ENCODE results near the gene AAMDC.

Gene AAMDC

GRCh38 chr11:77820565-77821348 lies at the start of gene AAMDC, which contains the start of gene RSF1:
Gene AAMDC, plus strand, starts transcription at chr11:77821144. Its CDS starts 21,353 bp downstream, at chr11:77842497.
Gene RSF1, minus strand, starts transcription at chr11:77820722. Its CDS starts 8 bp downstream, at chr11:77820714.
- peak; percentile 99 for DNase-seq

- DNase-seq, result no peak
These were observed 45.0 kb upstream of the AAMDC start for GRCh38 chr11:77775936-77776335.

GRCh38 chr11:77776455-77776854 lies 44.5 kb upstream of the AAMDC start:
- DNase-seq, result no peak

DNA sequence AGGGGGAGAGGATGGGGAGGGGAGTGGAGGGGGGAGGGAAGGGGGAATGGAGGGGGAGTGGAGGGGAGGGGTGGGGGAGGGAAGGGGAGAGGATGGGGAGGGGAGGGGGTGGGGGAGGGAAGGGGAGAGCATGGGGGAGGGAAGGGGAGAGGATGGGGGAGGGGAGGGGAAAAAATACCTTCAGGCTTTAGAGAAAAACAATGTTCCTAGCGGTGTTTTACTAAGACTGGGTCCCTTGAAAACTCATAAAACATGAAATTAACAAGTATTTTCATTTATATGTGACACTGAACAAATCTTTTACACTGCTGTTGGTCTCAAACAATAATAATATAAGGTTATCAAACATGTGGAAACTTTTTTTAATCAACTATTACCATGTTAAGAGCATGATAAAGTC lies 42.8 kb upstream of the AAMDC start:
- DNase-seq, result no peak

DNA sequence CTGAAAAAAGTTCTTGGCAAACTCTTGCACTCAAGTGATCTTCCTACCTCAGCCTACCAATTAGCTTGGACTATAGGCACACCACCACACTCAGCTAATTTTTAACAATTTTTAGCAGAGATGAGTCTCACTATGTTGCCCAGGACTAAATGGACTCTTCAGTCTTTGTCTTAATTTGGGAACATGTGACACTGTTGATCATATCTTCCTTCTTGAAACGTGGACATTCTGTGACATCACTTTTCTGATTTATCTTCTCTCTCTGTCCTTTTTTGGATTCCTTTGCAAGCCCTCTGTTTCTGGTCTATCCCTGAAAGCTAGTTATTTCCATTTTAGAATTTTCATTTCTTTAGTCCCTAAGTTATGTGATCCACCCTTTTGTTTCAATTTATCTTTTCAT lies 42.4 kb upstream of the AAMDC start:
- DNase-seq, result no peak

DNA sequence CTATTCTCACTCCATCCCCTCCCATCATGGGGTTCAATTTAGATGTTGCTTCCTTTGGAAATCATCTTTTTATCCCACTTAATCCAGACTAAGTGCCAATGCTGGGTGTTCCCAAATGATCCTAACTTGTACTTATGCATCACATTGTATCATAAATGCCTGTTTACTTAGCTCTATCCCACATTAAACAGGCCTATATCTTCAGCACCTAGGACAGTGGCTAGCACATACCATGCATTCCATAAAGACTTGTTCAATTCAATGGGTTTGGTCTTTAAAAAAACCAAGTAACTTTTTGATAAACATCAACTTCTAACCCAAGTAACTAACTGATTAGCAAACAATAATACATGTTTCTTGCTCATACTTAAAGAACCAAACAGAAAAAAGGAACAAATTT lies 41.0 kb upstream of the AAMDC start:
- peak; percentile 25 for DNase-seq

GRCh38 chr11:77783025-77783424 lies 37.9 kb upstream of the AAMDC start:
- no peak for DNase-seq

DNA sequence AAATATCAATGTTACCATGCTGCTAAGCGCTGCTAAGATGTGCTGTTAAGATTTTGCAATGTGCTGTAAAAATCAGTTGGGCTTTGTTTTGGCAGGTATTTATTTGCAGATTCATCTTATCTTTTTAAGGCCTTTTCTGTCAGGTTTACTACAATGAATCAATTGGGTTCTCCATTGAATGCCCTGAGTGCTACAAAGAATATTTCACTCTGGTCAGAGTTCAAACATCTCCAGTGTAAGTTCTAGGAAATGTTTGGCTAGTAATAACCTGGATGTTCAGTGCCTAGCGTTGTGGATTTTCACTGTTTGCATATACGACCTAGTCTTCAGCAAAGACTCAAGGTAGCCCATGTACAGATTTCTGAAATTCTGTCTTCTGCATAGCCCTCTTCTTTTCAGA lies 36.4 kb upstream of the AAMDC start:
- no peak for DNase-seq

DNA sequence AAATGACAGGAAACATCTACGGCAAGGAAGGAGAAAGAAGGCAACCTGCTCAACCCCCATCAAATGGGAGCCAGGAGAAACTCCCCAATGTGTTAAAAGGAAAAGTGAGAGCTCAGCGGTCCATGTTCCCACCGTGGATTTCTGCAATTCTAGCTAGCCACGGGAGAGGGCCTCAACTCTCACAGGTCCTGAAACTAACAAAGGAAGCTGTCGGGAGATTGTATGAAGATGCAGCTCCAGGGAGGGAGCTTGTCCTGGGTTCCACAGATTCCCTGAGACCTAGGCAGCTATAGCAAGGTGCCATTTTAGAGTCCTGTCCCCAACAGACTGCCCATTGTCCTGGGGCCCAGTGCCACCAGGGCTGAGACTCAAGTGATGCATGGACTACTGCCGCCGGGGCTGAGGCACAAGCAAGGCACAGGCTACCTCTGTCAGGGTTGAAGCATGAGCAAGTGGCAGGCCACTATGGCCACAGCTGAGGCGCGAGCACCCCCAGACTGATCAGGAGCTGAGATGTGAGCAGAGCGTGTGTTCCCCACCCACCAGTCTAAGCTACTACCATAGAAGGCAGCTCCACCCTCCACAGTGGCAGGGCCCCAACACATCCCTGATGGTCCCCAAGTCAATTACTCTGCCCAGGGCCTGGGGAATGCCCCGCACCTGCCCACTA lies 31.7 kb upstream of the AAMDC start:
- DNase-seq, result no peak

DNA sequence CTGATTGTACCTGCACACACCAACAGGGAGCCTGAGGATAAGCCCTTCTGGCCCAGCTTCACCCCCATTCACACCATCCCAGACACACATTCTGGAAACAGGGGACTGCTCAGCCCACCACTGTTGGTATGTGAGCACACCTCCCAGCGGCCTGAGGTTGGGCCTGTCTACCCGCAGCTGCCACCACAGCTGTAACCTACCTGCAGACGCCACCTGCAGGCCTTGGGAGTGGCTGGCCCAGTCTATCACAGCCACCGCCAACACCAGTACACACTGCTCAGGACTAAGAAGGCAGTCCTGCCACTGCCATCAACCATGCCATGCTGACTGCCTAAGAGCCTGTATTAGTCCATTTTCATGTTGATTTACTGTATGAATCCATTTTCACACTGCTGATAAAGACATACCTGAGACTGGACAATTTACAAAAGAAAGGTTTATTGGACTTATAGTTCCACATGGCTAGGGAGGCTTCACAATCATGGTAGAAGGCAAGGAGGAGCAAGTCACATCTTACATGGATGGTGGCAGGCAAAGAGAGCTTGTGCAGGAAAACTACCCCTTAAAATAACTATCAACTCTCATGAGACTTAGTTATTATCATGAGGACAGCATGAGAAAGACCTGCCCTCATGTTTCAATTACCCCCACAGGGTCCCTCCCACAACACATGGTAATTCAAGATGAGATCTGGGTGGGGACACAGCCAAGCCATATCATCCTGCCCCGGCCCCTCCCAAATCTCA lies 31.0 kb upstream of the AAMDC start:
- no peak for DNase-seq

GRCh38 chr11:77791301-77791700 lies 29.6 kb upstream of the AAMDC start:
- no peak for DNase-seq

- no peak for DNase-seq
These were observed 27.0 kb upstream of the AAMDC start for GRCh38 chr11:77793972-77794371.

DNA sequence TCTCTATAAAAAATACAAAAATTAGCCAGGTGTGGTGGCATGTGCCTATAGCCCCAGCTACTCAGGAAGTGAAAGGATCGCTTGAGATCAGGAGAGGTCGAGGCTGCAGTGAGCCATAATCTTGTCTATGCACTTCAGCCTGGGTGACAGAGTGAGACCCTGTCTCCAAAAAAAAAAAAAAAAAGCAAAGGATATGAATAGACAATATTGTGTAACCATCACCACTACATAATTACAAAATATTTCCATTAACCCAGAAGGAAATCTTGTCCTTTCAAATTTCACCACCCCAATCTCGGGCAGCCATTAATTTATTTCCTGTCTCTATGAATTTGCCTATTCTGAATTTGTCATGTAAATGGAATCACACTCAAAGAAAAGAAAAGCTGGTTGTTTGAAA lies 21.6 kb upstream of the AAMDC start:
- no peak for DNase-seq

DNA sequence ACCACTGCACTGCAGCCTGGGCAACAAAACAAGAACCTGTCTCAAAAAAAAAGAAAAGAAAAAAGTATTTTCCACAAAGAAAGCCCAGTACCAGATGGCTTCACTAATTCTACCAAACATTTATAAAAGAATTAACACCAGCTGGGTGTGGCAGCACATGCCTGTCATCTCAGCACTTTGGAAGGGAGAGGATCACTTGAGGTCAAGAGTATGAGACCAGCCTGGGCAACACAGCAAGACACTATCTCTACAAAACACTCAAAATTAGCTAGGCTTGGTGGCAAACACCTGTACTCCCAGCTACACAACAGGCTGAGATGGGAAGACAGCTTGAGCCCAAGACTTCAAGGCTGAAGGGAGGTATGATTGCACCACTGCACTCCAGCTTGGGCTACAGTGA lies 20.5 kb upstream of the AAMDC start:
- DNase-seq, result no peak

GRCh38 chr11:77801477-77801876 lies 19.5 kb upstream of the AAMDC start:
- no peak for DNase-seq

- DNase-seq, result no peak
These were observed 14.5 kb upstream of the AAMDC start for GRCh38 chr11:77806415-77806814.

DNA sequence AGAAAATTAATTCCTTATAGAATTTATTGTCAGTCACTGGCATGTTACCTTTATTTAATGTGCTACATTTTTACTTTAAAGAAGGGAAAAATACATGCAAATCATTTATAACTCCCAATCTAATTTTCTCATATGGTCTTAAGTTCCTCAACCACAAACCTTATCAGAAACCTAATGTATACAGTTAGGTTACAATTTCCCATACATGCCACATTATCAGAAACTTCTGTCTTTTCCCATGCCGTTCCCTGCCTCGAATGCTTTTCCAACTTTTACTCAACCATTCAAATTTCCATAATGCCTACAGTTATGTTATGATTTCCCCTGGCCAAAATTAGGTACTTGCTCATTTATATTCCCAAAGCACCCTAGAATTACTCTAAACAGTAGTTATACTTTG lies 14.0 kb upstream of the AAMDC start:
- no peak for DNase-seq

DNA sequence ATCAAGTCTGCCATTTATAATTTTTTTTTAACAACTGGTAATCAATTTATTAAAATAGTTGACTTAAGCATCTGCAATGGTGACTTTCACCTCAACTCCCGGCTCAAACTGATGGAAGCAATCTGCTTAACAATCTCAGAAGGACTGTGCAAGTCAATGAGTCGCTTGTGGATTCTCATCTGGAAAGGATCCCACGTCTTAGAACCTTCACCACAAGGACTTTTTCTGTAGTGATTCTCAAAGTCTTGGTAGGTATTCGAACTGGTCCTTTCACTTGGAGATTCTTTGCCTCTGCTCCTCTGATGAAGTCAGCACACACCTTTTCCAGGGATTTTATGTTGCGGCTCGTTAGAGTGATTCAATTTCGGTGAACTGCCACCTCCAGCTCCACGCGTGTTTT lies 7.7 kb upstream of the AAMDC start:
- no peak for DNase-seq

- no peak for DNase-seq
These were observed 6.1 kb upstream of the AAMDC start for GRCh38 chr11:77814848-77815247.

GRCh38 chr11:77815459-77815858 lies 5.5 kb upstream of the AAMDC start:
- DNase-seq, result no peak

DNA sequence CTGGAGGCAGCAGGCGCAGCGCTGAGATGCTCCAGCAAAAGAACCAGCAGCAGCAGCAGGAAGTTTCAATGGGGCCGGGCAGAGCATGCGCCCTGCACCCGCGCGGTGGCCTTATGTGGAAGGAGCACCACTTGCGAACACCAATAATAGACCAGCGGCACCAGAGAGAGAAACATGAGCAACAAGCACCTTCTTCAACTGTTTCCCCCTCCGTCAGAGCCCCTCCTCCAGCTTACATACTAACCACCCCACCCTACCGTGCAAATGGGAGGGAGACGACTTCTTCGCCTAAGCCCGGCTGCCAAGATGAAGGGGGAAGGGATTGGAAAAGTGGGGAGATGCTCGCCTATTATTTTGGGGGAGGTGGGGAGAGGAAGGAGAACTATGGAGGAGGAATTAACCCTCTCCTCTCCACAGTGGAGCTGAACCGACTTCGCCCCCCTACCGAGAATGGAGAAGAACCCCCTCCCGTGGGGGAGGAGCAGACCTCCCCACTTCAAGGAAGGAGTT lies 1.5 kb upstream of the AAMDC start:
- DNase-seq, result peak; percentile 84

GRCh38 chr11:77819921-77820564 lies 901 bp upstream of the AAMDC start:
- peak; percentile 78 for DNase-seq

DNA sequence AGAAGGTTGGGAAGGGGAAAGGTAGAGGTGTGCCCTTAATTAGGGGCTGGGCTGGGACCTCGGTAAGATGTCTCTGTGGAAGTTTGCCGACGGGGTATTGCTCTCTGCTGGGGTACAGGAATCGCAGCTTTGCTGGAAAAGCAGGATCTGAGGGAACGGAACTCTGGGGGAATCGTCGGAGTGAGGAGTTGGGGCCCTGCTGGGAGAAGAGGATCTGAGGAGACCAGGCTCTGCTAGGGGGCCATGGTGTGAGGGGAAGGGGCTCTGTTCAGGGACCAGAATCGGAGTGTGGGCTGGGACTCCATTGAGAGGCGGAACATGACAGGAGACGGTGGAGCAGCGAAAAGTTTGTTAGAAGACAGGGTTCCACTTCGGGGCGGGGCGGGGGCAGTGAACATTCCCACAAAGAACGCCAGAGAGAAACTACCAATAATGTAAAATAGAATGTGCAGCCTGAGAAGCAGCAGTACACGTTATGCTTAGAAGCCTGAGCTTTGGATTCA lies 456 bp downstream of the AAMDC start:
- DNase-seq, result no peak

Measured in NCI-H226 (cell line).